ENCODE data around the gene TES.

TES gene

GRCh38 chr7:116218747-116219146, 8.4 kb downstream of the TES start:
- H3K9ac ChIP-seq (ENCODE audit: low read length): no peak overlapping the region
- H4K5ac ChIP-seq (ENCODE audit: low read length): no peak overlapping the region
- no peaks in the 10 kb centered on the region for H3K27me3 ChIP-seq (ENCODE audit: insufficient read depth, low read length, poor library complexity)
- peaks cover 7% of the 10 kb centered on the region for H3K79me1 ChIP-seq (ENCODE audit: low read length)
- H3K4me2 ChIP-seq (ENCODE audit: low read length): no peak overlapping the region
- H2BK5ac ChIP-seq (ENCODE audit: low read length): no peak overlapping the region
- H3K27ac ChIP-seq (ENCODE audit: low read depth, low read length): no peak overlapping the region
- H3K36me3 ChIP-seq (ENCODE audit: control insufficient read depth, insufficient read depth, low read length): no peaks in the 10 kb centered on the region
- no peak overlapping the region for H2BK15ac ChIP-seq (replicated peaks; ENCODE audit: low read depth)
- DNase-seq: no peak
- H3K4me3 ChIP-seq (ENCODE audit: low read length): no peak overlapping the region
- H3K79me2 ChIP-seq (ENCODE audit: control insufficient read depth, insufficient read depth, low read length): peaks cover 59% of the 10 kb centered on the region
- H2BK120ac ChIP-seq (ENCODE audit: low read depth, low read length): no peak overlapping the region
- WGBS (ENCODE audit: extremely low coverage, insufficient coverage, low lambda C conversion rate): no CpG with 5 or more reads among the region's 1 CpG
- H3K56ac ChIP-seq (ENCODE audit: low read length): no peak overlapping the region
- H2AK5ac ChIP-seq (ENCODE audit: low read length): no peak overlapping the region
- no peak overlapping the region for H4K8ac ChIP-seq (ENCODE audit: low read depth, low read length)
- peaks cover 2% of the 10 kb centered on the region for H3K4me1 ChIP-seq (ENCODE audit: control insufficient read depth, low read depth, low read length)
- H3K18ac ChIP-seq (ENCODE audit: low read length): no peak overlapping the region
- no peak overlapping the region for H3K23ac ChIP-seq (ENCODE audit: low read length)
- H3K4ac ChIP-seq (ENCODE audit: low read depth, low read length): no peak overlapping the region

- Histone ChIP-seq H3K9ac (ENCODE audit: low read length) (no peak overlapping the region), H3K4me1 (ENCODE audit: control insufficient read depth, low read depth, low read length) (peaks cover 3% of the 10 kb centered on the region), H3K27ac (ENCODE audit: low read depth, low read length) (no peak overlapping the region), H3K4me3 (ENCODE audit: low read length) (no peak overlapping the region), H3K36me3 (ENCODE audit: control insufficient read depth, insufficient read depth, low read length) (no peaks in the 10 kb centered on the region), H2BK15ac (replicated peaks; ENCODE audit: low read depth) (no peak overlapping the region), H3K27me3 (ENCODE audit: insufficient read depth, low read length, poor library complexity) (no peaks in the 10 kb centered on the region), H3K79me1 (ENCODE audit: low read length) (peaks cover 6% of the 10 kb centered on the region), H3K79me2 (ENCODE audit: control insufficient read depth, insufficient read depth, low read length) (peaks cover 60% of the 10 kb centered on the region), H3K4me2 (ENCODE audit: low read length) (no peak overlapping the region), H3K56ac (ENCODE audit: low read length) (no peak overlapping the region), H4K5ac (ENCODE audit: low read length) (no peak overlapping the region), H4K8ac (ENCODE audit: low read depth, low read length) (no peak overlapping the region), H2BK120ac (ENCODE audit: low read depth, low read length) (no peak overlapping the region), H3K4ac (ENCODE audit: low read depth, low read length) (no peak overlapping the region), H2AK5ac (ENCODE audit: low read length) (no peak overlapping the region), H3K23ac (ENCODE audit: low read length) (no peak overlapping the region), H3K18ac (ENCODE audit: low read length) (no peak overlapping the region), H2BK5ac (ENCODE audit: low read length) (no peak overlapping the region)
- DNase-seq: no peak
Measured at GRCh38 chr7:116219288-116219687, 8.9 kb downstream of the TES start.

- Histone ChIP-seq H3K23ac (ENCODE audit: low read length) (no peak overlapping the region), H3K79me1 (ENCODE audit: low read length) (peaks cover 5% of the 10 kb centered on the region), H3K79me2 (ENCODE audit: control insufficient read depth, insufficient read depth, low read length) (peaks cover 60% of the 10 kb centered on the region), H2BK5ac (ENCODE audit: low read length) (no peak overlapping the region), H3K36me3 (ENCODE audit: control insufficient read depth, insufficient read depth, low read length) (no peaks in the 10 kb centered on the region), H2BK120ac (ENCODE audit: low read depth, low read length) (no peak overlapping the region), H3K4ac (ENCODE audit: low read depth, low read length) (no peak overlapping the region), H3K27me3 (ENCODE audit: insufficient read depth, low read length, poor library complexity) (no peaks in the 10 kb centered on the region), H3K18ac (ENCODE audit: low read length) (no peak overlapping the region), H4K8ac (ENCODE audit: low read depth, low read length) (no peak overlapping the region), H2AK5ac (ENCODE audit: low read length) (no peak overlapping the region), H3K4me2 (ENCODE audit: low read length) (no peak overlapping the region), H3K4me1 (ENCODE audit: control insufficient read depth, low read depth, low read length) (peaks cover 3% of the 10 kb centered on the region), H3K56ac (ENCODE audit: low read length) (no peak overlapping the region), H3K27ac (ENCODE audit: low read depth, low read length) (no peak overlapping the region), H3K4me3 (ENCODE audit: low read length) (no peak overlapping the region), H3K9ac (ENCODE audit: low read length) (no peak overlapping the region), H4K5ac (ENCODE audit: low read length) (no peak overlapping the region), H2BK15ac (replicated peaks; ENCODE audit: low read depth) (no peak overlapping the region)
- no peak for DNase-seq
- no CpG with 5 or more reads among the region's 4 CpGs for WGBS (ENCODE audit: extremely low coverage, insufficient coverage, low lambda C conversion rate)
Measured at GRCh38 chr7:116219834-116220233, 9.5 kb downstream of the TES start.

- no peak for DNase-seq
- Histone ChIP-seq H3K4me3 (ENCODE audit: low read length) (no peak overlapping the region), H3K18ac (ENCODE audit: low read length) (no peak overlapping the region), H3K27ac (ENCODE audit: low read depth, low read length) (no peak overlapping the region), H3K36me3 (ENCODE audit: control insufficient read depth, insufficient read depth, low read length) (no peaks in the 10 kb centered on the region), H3K27me3 (ENCODE audit: insufficient read depth, low read length, poor library complexity) (no peaks in the 10 kb centered on the region), H4K8ac (ENCODE audit: low read depth, low read length) (no peak overlapping the region), H3K79me1 (ENCODE audit: low read length) (peaks cover 7% of the 10 kb centered on the region), H3K79me2 (ENCODE audit: control insufficient read depth, insufficient read depth, low read length) (peaks cover 60% of the 10 kb centered on the region), H3K9ac (ENCODE audit: low read length) (no peak overlapping the region), H2BK15ac (replicated peaks; ENCODE audit: low read depth) (no peak overlapping the region), H3K4me2 (ENCODE audit: low read length) (no peak overlapping the region), H2BK120ac (ENCODE audit: low read depth, low read length) (no peak overlapping the region), H3K4ac (ENCODE audit: low read depth, low read length) (no peak overlapping the region), H2AK5ac (ENCODE audit: low read length) (no peak overlapping the region), H4K5ac (ENCODE audit: low read length) (no peak overlapping the region), H3K56ac (ENCODE audit: low read length) (no peak overlapping the region), H2BK5ac (ENCODE audit: low read length) (no peak overlapping the region), H3K4me1 (ENCODE audit: control insufficient read depth, low read depth, low read length) (peaks cover 3% of the 10 kb centered on the region), H3K23ac (ENCODE audit: low read length) (no peak overlapping the region)
- no CpG with 5 or more reads among the region's 5 CpGs for WGBS (ENCODE audit: extremely low coverage, insufficient coverage, low lambda C conversion rate)
Measured at GRCh38 chr7:116222501-116222900, 12.2 kb downstream of the TES start.

- H2BK5ac ChIP-seq (ENCODE audit: low read length): no peak overlapping the region
- H3K4me1 ChIP-seq (ENCODE audit: control insufficient read depth, low read depth, low read length): peaks cover 1% of the 10 kb centered on the region
- H2BK120ac ChIP-seq (ENCODE audit: low read depth, low read length): no peak overlapping the region
- no peak overlapping the region for H4K5ac ChIP-seq (ENCODE audit: low read length)
- H4K8ac ChIP-seq (ENCODE audit: low read depth, low read length): no peak overlapping the region
- no peaks in the 10 kb centered on the region for H3K27me3 ChIP-seq (ENCODE audit: insufficient read depth, low read length, poor library complexity)
- no peak overlapping the region for H2AK5ac ChIP-seq (ENCODE audit: low read length)
- H2BK15ac ChIP-seq (replicated peaks; ENCODE audit: low read depth): no peak overlapping the region
- H3K27ac ChIP-seq (ENCODE audit: low read depth, low read length): no peak overlapping the region
- DNase-seq: no peak
- H3K36me3 ChIP-seq (ENCODE audit: control insufficient read depth, insufficient read depth, low read length): no peaks in the 10 kb centered on the region
- H3K79me1 ChIP-seq (ENCODE audit: low read length): peaks cover 7% of the 10 kb centered on the region
- H3K18ac ChIP-seq (ENCODE audit: low read length): no peak overlapping the region
- no peak overlapping the region for H3K4ac ChIP-seq (ENCODE audit: low read depth, low read length)
- H3K4me3 ChIP-seq (ENCODE audit: low read length): no peak overlapping the region
- no peak overlapping the region for H3K4me2 ChIP-seq (ENCODE audit: low read length)
- H3K56ac ChIP-seq (ENCODE audit: low read length): no peak overlapping the region
- WGBS (ENCODE audit: extremely low coverage, insufficient coverage, low lambda C conversion rate): no CpG with 5 or more reads among the region's 1 CpG
- no peak overlapping the region for H3K23ac ChIP-seq (ENCODE audit: low read length)
- peaks cover 56% of the 10 kb centered on the region for H3K79me2 ChIP-seq (ENCODE audit: control insufficient read depth, insufficient read depth, low read length)
- H3K9ac ChIP-seq (ENCODE audit: low read length): no peak overlapping the region
Measured at GRCh38 chr7:116223588-116223987, 13.2 kb downstream of the TES start.

GRCh38 chr7:116224492-116225098, 14.3 kb downstream of the TES start:
- no peak overlapping the region for H2BK120ac ChIP-seq (ENCODE audit: low read depth, low read length)
- H3K79me2 ChIP-seq (ENCODE audit: control insufficient read depth, insufficient read depth, low read length): peaks cover 56% of the 10 kb centered on the region
- no peak overlapping the region for H3K9ac ChIP-seq (ENCODE audit: low read length)
- peaks cover 7% of the 10 kb centered on the region for H3K4me1 ChIP-seq (ENCODE audit: control insufficient read depth, low read depth, low read length)
- no peaks in the 10 kb centered on the region for H3K27me3 ChIP-seq (ENCODE audit: insufficient read depth, low read length, poor library complexity)
- no peak overlapping the region for H3K4ac ChIP-seq (ENCODE audit: low read depth, low read length)
- H3K36me3 ChIP-seq (ENCODE audit: control insufficient read depth, insufficient read depth, low read length): no peaks in the 10 kb centered on the region
- peak; percentile 51 for DNase-seq
- no peak overlapping the region for H2BK5ac ChIP-seq (ENCODE audit: low read length)
- H4K5ac ChIP-seq (ENCODE audit: low read length): no peak overlapping the region
- no peak overlapping the region for H2AK5ac ChIP-seq (ENCODE audit: low read length)
- no peak overlapping the region for H3K4me2 ChIP-seq (ENCODE audit: low read length)
- no CpG with 5 or more reads among the region's 2 CpGs for WGBS (ENCODE audit: extremely low coverage, insufficient coverage, low lambda C conversion rate)
- peaks cover 5% of the 10 kb centered on the region for H3K79me1 ChIP-seq (ENCODE audit: low read length)
- H3K4me3 ChIP-seq (ENCODE audit: low read length): no peak overlapping the region
- H4K8ac ChIP-seq (ENCODE audit: low read depth, low read length): no peak overlapping the region
- H2BK15ac ChIP-seq (replicated peaks; ENCODE audit: low read depth): no peak overlapping the region
- no peak overlapping the region for H3K18ac ChIP-seq (ENCODE audit: low read length)
- no peak overlapping the region for H3K23ac ChIP-seq (ENCODE audit: low read length)
- H3K27ac ChIP-seq (ENCODE audit: low read depth, low read length): no peak overlapping the region
- H3K56ac ChIP-seq (ENCODE audit: low read length): no peak overlapping the region

Data from mesendoderm (in vitro differentiated cells).